ENCODE measurements around the gene INPP5E. TPM values are rescaled to one million over a fixed set of nuclear protein-coding genes. Genes with fewer than 3 reads are reported as not detected.

Gene INPP5E
- total RNA-seq, 1 donor from 2014 or later: 13.2 TPM

GRCh38 chr9:136451221-136451877, 11.7 kb upstream of the INPP5E start:
- peak; percentile 22 for TF ChIP-seq CTCF (IDR thresholded peaks at IDR 0.05)
- Mint-ChIP-seq H3K27ac (ENCODE audit: unreplicated experiment) (peak overlapping the region; percentile 8), H3K9me3 (ENCODE audit: low read depth) (no peaks in the 10 kb centered on the region), H3K27me3 (ENCODE audit: low read depth) (no peaks in the 10 kb centered on the region), H3K36me3 (ENCODE audit: low read depth) (peaks cover 41% of the 10 kb centered on the region), H3K4me1 (ENCODE audit: low read depth) (no peaks in the 10 kb centered on the region), H3K4me3 (ENCODE audit: unreplicated experiment) (no peak overlapping the region)
- no peak for DNase-seq (ENCODE audit: low spot score)

DNA sequence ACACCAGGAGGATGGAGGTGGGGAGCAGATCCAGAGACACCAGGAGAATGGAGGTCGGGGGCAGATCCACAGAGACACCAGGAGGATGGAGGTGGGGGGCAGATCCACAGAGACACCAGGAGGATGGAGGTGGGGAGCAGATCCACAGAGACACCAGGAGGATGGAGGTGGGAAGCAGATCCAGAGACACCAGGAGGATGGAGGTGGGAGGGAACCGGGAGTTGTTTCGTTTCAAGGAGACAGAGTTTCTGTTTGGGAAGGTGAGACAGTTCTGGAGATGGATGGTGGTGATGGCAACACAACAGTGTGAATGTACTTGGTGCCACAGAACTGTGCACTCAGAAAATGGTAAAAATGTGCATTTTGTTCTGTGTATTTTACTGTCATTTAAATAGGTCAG, 9.0 kb upstream of the INPP5E start:
- Mint-ChIP-seq H3K4me1 (ENCODE audit: low read depth) (no peaks in the 10 kb centered on the region), H3K9me3 (ENCODE audit: low read depth) (no peaks in the 10 kb centered on the region), H3K27me3 (ENCODE audit: low read depth) (no peaks in the 10 kb centered on the region), H3K27ac (ENCODE audit: unreplicated experiment) (no peak overlapping the region), H3K4me3 (ENCODE audit: unreplicated experiment) (no peak overlapping the region), H3K36me3 (ENCODE audit: low read depth) (peaks cover 37% of the 10 kb centered on the region)
- DNase-seq (ENCODE audit: low spot score): no peak
- no peak for TF ChIP-seq CTCF (IDR thresholded peaks at IDR 0.05)

DNA sequence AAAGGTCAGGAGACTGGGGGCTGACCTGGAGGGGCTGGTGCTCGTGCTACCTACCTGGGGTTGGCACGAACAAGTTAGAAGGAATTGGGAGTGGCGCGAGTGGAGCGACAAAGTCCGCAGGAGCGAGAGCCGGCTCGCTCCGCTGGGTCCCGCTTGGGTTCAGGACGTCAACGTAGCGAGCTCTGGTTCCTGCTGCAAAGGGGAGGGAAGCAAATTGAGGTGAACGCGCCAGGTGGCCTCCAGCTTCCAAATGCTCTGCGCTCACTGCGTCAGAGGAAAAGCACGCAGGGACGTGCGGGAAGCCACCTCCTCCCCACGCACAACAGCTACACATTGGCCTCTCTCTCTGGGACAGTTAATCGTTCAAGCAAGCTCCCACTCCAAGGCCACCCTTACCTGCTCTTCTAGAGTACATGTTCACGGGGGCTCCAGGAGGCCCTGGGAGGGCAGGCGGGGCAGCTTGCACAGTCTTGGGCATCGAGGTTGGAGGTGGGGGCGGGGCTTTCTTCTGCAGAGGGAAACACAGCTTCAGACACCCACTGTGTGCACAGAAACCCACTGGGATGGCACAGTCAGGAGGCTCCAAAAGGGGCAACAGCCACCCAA, 7.6 kb upstream of the INPP5E start:
- Mint-ChIP-seq H3K4me3 (ENCODE audit: unreplicated experiment) (no peak overlapping the region), H3K27me3 (ENCODE audit: low read depth) (no peaks in the 10 kb centered on the region)
- TF ChIP-seq CTCF (IDR thresholded peaks at IDR 0.05): no peak

GRCh38 chr9:136445799-136446198, 6.2 kb upstream of the INPP5E start:
- Mint-ChIP-seq H3K27me3 (ENCODE audit: low read depth) (no peaks in the 10 kb centered on the region), H3K36me3 (ENCODE audit: low read depth) (peaks cover 39% of the 10 kb centered on the region), H3K4me1 (ENCODE audit: low read depth) (no peaks in the 10 kb centered on the region), H3K9me3 (ENCODE audit: low read depth) (no peaks in the 10 kb centered on the region), H3K27ac (ENCODE audit: unreplicated experiment) (no peak overlapping the region), H3K4me3 (ENCODE audit: unreplicated experiment) (no peak overlapping the region)
- no peak for DNase-seq (ENCODE audit: low spot score)
- TF ChIP-seq CTCF (IDR thresholded peaks at IDR 0.05): no peak

More for the DNA sequence above, 7.6 kb upstream of the INPP5E start:
- Mint-ChIP-seq H3K4me1 (ENCODE audit: low read depth) (no peaks in the 10 kb centered on the region), H3K9me3 (ENCODE audit: low read depth) (no peaks in the 10 kb centered on the region), H3K27ac (ENCODE audit: unreplicated experiment) (peak overlapping the region; percentile 33), H3K36me3 (ENCODE audit: low read depth) (peaks cover 39% of the 10 kb centered on the region)
- DNase-seq (ENCODE audit: low spot score): peak; percentile 57

- TF ChIP-seq CTCF (IDR thresholded peaks at IDR 0.05): no peak
- Mint-ChIP-seq H3K27me3 (ENCODE audit: low read depth) (no peaks in the 10 kb centered on the region), H3K9me3 (ENCODE audit: low read depth) (no peaks in the 10 kb centered on the region), H3K4me3 (ENCODE audit: unreplicated experiment) (no peak overlapping the region), H3K4me1 (ENCODE audit: low read depth) (peaks cover 4% of the 10 kb centered on the region), H3K36me3 (ENCODE audit: low read depth) (peaks cover 39% of the 10 kb centered on the region), H3K27ac (ENCODE audit: unreplicated experiment) (no peak overlapping the region)
- peak; percentile 79 for DNase-seq (ENCODE audit: low spot score)
Observed at GRCh38 chr9:136444102-136444501, 4.5 kb upstream of the INPP5E start.
